Measurements from ENCODE around the gene MYO19.
"Not testable (repeated sequence)": the region's sequence is repeated elsewhere in the genome, so short reads cannot be mapped to it uniquely, and the experiment has no call there.

The MYO19 gene

DNA sequence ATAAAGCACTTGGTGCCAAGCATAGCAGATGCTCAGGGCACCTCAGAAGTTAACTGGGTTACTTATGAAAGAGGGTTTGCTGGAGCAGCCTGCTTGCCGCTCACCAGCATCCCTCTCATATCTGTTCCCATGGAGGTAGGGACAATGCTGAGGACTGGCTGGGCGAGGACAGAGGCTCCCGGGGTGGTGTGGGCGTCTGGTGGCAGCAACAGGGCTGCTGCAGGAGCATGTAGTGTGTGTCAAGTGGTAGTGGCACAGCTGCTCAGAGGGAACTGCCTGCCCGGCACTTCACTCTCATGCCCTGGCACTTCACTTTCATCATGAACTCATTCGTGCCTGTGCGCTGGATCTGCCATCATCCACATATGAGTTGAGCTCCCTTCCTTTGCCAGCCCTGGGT, 75.1 kb downstream of the MYO19 start:
- DNase-seq = no peak

DNA sequence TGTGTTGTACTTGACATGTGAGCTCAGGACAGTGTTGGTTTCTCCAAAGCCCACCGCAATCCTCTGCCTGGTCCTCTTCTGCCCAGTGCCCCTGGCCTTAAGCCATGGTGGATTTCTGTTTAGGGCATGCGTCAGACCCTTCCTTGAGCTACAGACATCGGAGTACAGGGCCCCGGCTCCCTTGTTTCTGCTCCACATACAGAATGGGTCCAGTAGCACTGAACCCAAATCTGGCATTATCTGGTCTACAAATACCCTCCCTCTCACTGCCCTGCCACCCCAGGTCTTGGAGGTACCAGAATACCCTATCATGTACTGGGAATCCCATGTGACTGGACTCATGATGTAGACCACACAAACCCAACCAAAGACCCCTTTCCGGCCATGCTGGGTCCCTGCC, 75.6 kb downstream of the MYO19 start:
- no peak for DNase-seq

DNA sequence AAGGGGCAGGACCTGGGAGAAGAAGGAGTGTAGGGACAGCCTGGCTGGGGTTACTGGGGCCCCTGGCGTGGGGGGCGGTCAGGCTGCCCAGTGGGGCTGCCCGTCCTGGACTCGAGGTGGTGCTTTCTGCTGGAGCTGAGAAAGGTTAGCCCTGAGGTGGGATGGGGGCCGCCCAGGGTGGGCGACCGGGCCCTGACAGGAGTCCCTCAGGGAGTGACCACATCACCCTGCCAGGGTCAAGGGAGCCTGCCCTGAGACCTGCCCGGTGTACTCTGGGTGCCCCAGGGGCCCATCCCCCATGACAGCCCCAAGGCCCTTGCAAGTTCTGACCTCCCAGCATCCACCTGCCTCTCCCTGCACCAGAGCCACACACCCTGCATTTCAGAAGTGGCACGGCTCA, 77.0 kb downstream of the MYO19 start:
- not testable (repeated sequence) for DNase-seq

DNA sequence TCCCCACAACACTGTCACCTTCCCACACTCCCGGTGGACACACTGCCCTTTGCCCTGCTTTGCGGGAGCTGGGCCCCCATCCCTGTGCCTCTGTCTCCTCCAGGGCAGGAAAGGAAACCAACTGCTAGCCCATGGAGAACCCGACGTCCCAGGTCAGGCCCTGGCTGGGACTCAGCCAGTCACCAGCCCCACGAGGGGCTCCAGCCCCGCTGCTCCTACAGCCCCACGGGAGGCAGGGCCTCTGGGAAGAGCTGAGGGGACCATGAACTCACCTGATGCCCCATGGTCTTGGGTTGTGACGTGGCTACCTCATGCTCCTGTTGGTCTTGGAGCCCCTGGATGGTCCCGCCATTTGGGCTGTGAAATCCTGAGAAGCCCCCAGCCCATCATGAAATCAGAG, 81.8 kb downstream of the MYO19 start:
- DNase-seq = not testable (repeated sequence)

DNA sequence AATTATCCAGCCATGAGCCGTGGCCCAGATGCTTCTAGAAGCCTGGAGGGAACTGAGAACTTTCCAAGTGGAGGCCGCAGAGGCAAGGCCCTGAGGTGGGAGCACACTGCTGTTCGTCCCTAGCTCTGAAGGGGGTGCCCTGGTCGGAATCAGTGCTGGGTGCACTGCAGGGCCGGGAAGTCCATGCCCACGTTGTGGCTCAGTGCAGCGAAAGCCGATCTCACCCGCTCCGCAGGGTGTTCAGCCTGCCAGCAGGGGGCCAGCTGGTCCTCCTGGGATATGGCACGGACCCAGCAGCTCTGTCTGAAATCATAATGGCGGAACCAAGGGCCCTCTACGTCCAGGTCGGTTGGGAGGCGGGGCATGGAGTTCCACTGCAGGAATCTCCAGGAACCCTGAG, 84.7 kb downstream of the MYO19 start:
- DNase-seq = not testable (repeated sequence)

Measured in CD4-positive, alpha-beta T cell treated with Interleukin-21 for 1 hour (primary cell).